Aorta (tissue), 5 donors: ENCODE results near the gene SRGAP1. TPM values are rescaled to one million over a fixed set of nuclear protein-coding genes. Genes with fewer than 3 reads are reported as not detected.

ENCODE experiments used
- ATAC-seq: fragments of 200-7000 bp; cut with Tn5 transposase; one replicate; pipeline ENCODE4 v1.9.1; 2022; ENCODE audit warnings: moderate library complexity; ENCODE audit not compliant: low FRiP score
- DNase-seq, 2 donors: peaks; one replicate each; pipeline ENCODE4 v3.0.0-alpha.2; 2020
- H3K27ac ChIP-seq, 2 donors: one replicate each; pipeline ENCODE4 v1.5.1; 2013; ENCODE audit warnings: low read length in 2 of 2, mild to moderate bottlenecking in 2 of 2, moderate library complexity in 2 of 2, control low read depth in 1 of 2, inconsistent platforms in 1 of 2, low read depth in 1 of 2
- H3K27me3 ChIP-seq, 2 donors: one replicate each; pipeline ENCODE4 v1.6.1; 2013; ENCODE audit warnings: control low read depth in 1 of 2, low read length in 1 of 2, mild to moderate bottlenecking in 1 of 2, moderate library complexity in 1 of 2; ENCODE audit not compliant: insufficient read depth in 2 of 2, control insufficient read depth in 1 of 2
- H3K36me3 ChIP-seq, 2 donors: one replicate each; pipeline ENCODE4 v1.6.1; 2013; ENCODE audit warnings: control low read depth in 1 of 2, low read length in 1 of 2, mild to moderate bottlenecking in 1 of 2; ENCODE audit not compliant: insufficient read depth in 2 of 2, control insufficient read depth in 1 of 2
- H3K4me1 ChIP-seq, 2 donors: one replicate each; pipeline ENCODE4 v1.6.1; 2013; ENCODE audit warnings: low read length in 2 of 2, control low read depth in 1 of 2, mild to moderate bottlenecking in 1 of 2, moderate library complexity in 1 of 2; ENCODE audit not compliant: insufficient read depth in 2 of 2, control insufficient read depth in 1 of 2
- H3K4me3 ChIP-seq, 2 donors: one replicate each; pipeline ENCODE4 v1.5.1; 2013; ENCODE audit warnings: low read length in 2 of 2, control low read depth in 1 of 2, mild to moderate bottlenecking in 1 of 2
- H3K9me3 ChIP-seq: one replicate; pipeline ENCODE4 v1.6.1; 2013; ENCODE audit warnings: mild to moderate bottlenecking, low read length; ENCODE audit not compliant: control insufficient read depth
- WGBS, 2 donors: extraction: QIAGEN DNeasy Blood & Tissue Kit; methylation state at CpG; one replicate each; pipeline ENCODE4 v1.1.7; 2013; 5-methylcytosine and 5-hydroxymethylcytosine counted together
- intact Hi-C, 2 donors: fragments of 100-400 bp; cut with DNase I; formaldehyde crosslinking; loops; one replicate each; pipeline versions ENCODE4 v1.14.2 to v1.15.0; 2022
- polyA plus RNA-seq, 2 donors: library from polyadenylated mRNA; stranded (reverse); fragments of 200-250 nt; gene quantifications; one replicate each; pipeline ENCODE4 v1.2.3, GENCODE V29; 2013
- total RNA-seq, 2 donors: library from RNA; stranded (reverse); fragmentation: NEBNext Ultra II Directional; extraction: Animal tissue kit (Norgen Biotek cat#: 25700); gene quantifications; one replicate each; pipeline ENCODE4 v1.2.1, GENCODE V29; 2021
- donor health status: healthy with polysubstance abuse.
- donor health status: Bipolar disorder and iron deficiency.
- donor health status: DM: no; HTN: no; CAD: no.
- donor health status: DM: no; HTN: no; CAD: no.
- donor health status: DM: yes; HTN: yes; CAD: no.

The SRGAP1 gene
- total and polyA plus RNA-seq, 4 donors = 0.88 to 15.5 (median 6.0) TPM

DNA sequence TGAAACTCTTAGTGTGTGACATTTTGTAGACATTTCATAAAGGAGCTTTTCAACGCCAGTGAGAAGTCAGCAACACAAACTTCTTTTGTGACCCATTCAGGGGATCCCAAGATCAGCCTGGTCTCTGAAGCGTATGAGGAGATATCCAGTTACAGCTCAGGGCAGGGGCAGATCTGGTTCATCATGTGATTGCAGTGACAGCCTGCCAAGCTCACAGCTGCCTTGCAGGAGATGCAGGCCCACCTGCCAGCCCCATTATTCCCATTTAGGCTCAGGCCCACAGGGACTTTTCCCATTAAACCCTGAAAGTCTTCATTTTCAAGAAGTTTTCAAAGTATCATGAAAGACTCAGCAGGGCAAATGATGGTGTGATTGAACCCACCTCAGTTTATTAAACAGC is 38.3 kb downstream of the SRGAP1 start:
- intact Hi-C loops = no loop called here
- Histone ChIP-seq H3K4me3 (no peak overlapping the region), H3K36me3 (peaks cover 0 to 1% of the 10 kb centered on the region in 2 donors), H3K27ac (no peak overlapping the region), H3K4me1 (no peaks in the 10 kb centered on the region), H3K9me3 (no peaks in the 10 kb centered on the region), H3K27me3 (no peaks in the 10 kb centered on the region)
- 75 to 79% methylated on average over 2 of the region's 2 CpGs for WGBS, 2 donors
- DNase-seq = no peak
- no peak for ATAC-seq

DNA sequence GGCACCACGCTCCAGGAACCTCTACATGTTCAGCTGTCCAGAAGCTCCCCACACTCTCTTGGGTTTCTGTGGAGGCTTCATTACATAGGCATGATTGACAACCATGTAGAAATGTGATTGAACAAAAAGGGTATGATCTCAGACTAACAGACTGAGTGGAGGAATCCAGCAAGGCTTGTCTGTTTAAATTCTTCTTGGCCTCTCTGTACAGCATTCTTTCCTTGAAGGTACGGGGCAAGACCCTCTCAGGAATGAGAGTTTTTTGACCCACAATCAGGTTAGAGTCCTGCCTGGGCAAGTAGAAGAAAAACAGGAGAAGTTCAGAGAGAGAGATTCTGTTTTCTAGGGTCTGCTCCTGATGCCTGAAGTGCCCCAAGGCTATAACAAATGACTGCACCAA is 40.9 kb downstream of the SRGAP1 start:
- ATAC-seq = no peak
- Histone ChIP-seq H3K27ac (no peak overlapping the region), H3K36me3 (peaks cover 0 to 1% of the 10 kb centered on the region in 2 donors), H3K4me3 (no peak overlapping the region), H3K9me3 (no peaks in the 10 kb centered on the region), H3K27me3 (no peaks in the 10 kb centered on the region), H3K4me1 (no peaks in the 10 kb centered on the region)
- intact Hi-C loops = no loop called here
- 96 to 97% methylated on average over 2 of the region's 2 CpGs for WGBS, 2 donors
- no peak for DNase-seq

DNA sequence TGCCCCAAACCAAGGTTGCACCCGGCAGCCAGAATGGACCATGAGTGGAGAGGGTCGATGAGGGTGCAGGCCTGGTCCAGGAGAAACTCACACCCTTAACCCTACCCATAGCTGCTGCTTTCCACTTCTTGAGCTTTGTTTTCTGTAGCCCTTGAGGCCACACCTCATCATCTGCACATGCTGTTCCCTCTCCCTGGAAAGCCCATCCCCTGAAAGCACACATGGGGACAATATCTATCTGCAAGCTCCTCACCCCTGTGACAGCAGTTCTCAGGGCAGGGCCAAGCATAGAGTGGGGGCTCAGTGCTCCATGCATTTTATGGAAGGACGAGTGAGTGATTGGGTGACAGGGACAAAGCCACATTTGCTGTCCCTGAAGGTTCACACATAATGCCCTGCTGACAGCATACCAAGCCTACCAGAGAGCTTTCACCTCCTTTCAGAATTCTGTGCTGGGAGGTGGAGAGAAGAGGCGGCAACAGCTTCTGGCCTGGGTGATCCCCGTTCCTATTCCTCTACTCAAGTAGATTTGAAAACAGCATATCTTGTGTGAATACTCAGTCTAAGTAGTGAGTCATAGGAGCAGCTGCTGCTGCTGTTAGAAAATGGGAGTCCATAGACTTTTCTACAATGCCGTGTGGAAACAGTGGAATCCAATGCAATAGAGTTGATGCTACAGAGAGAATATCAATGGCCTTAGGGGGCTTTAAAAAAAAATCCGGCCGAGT is 44.6 kb downstream of the SRGAP1 start:
- H3K27me3 ChIP-seq = no peaks in the 10 kb centered on the region
- 93 to 94% methylated on average over 8 of the region's 8 CpGs for WGBS, 2 donors
- intact Hi-C loops = no loop called here
- ATAC-seq = no peak
- H3K4me1 ChIP-seq = no peaks in the 10 kb centered on the region
- no peaks in the 10 kb centered on the region for H3K36me3 ChIP-seq
- H3K27ac ChIP-seq = no peak overlapping the region
- no peak for DNase-seq
- no peaks in the 10 kb centered on the region for H3K9me3 ChIP-seq
- H3K4me3 ChIP-seq = no peak overlapping the region

DNA sequence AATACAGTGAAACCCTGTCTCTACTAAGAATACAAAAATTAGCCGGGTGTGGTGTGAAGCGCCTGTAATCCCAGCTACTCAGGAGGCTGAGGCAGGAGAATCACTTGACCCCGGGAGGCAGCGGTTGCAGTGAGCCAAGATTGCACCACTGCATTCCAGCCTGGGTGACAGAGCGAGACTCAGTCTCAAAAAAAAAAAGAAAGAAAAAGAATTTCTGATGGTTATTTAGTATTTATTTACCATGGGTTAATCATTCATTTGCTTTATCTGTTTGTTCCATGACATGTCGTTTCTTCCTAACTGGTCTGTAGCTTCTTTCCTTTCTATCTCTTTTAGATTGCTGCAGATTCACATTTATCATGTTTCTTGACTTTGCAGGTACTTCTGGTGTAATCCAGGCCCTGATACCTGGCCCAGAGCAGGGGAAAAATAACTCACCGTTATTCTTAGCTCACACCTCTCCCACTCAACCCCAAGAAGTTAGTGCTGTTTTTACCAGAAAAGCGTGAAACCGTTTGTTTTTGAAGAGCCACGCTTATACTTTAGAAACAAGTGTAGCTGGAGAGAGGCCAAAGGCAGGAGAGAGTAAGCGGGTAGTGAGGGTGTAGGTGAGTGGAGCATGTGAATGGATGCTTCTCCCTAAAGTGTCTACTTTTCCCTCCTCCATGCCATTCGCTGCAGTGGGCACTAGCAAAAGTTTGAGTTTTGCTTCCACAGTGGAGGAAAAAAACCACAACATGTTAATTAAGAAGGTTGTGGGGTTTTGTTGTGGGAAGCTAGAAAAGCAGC is 45.4 kb downstream of the SRGAP1 start:
- no peaks in the 10 kb centered on the region for H3K4me1 ChIP-seq
- H3K9me3 ChIP-seq = no peaks in the 10 kb centered on the region
- WGBS, 2 donors = 92 to 94% methylated on average over 12 of the region's 12 CpGs
- DNase-seq (no peak), ATAC-seq (no peak)
- no peaks in the 10 kb centered on the region for H3K36me3 ChIP-seq
- H3K27me3 ChIP-seq = no peaks in the 10 kb centered on the region
- intact Hi-C loops = no loop called here
- H3K27ac ChIP-seq = no peak overlapping the region
- H3K4me3 ChIP-seq = no peak overlapping the region

DNA sequence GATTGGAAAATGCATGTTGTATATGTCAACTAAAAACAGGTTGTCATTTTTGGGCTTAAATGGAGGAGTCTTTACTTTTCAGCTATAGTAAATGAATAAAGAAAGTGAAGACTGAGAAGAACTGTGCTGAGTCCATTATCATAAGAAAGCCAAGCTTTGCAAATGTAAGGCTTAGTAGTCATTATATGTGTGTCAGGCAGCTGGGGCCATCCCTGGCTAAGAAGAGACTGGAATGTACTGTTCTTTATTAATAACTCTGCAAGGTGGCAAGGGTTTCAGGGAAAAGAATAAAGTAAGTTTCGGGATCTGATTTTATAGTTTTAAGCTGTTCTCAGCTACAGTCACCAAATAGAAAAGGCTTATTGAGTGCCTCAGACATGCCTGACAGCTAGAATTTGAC is 48.7 kb downstream of the SRGAP1 start:
- Histone ChIP-seq H3K4me1 (no peaks in the 10 kb centered on the region), H3K9me3 (no peaks in the 10 kb centered on the region), H3K27ac (no peak overlapping the region), H3K36me3 (no peaks in the 10 kb centered on the region), H3K27me3 (no peaks in the 10 kb centered on the region), H3K4me3 (no peak overlapping the region)
- WGBS, 2 donors = 95 to 100% methylated on average over 1 of the region's 1 CpG
- DNase-seq (no peak), ATAC-seq (no peak)
- intact Hi-C loops = no loop called here

DNA sequence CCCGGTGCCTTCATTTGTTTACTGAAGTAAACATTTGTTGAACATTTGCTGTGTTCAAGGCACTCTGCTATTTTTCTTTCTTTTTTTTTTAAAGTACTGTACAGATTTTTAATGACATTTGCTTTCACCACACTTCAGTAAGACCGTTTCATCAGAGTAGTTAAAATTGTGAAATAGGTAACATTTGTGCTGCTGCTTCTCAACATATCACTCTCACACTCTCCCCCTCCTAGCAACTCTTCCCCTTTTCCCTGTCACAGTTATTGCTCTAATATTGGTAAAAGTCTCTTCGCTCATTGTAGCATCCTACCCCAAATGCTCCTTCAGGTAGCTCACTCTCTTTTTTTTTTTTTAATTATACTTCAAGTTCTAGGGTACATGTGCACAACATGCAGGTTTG is 49.6 kb downstream of the SRGAP1 start:
- intact Hi-C loops = no loop called here
- Histone ChIP-seq H3K4me3 (no peak overlapping the region), H3K9me3 (no peaks in the 10 kb centered on the region), H3K27ac (no peak overlapping the region), H3K4me1 (no peaks in the 10 kb centered on the region), H3K27me3 (no peaks in the 10 kb centered on the region), H3K36me3 (no peaks in the 10 kb centered on the region)
- ATAC-seq (no peak), DNase-seq (no peak)
- WGBS, 2 donors = 90 to 92% methylated on average over 3 of the region's 3 CpGs

DNA sequence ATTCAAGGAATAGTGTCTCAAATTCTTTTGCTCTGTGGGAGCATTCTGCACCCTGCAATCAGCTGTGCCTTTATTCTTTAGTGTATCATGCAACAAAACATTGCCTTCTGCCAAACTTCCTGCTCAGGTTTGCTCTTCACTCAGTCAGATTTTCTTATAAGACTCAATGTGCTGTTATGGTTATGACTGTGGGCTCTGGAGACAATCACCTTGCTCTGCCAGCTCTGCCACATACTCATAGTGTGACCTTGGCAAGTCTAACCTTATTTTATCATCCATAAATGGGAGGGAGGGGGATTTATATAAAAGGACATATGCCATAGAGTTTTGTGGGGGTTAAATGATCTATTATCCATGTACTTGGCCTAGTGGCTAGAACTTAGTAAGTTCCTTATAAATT is 51.3 kb downstream of the SRGAP1 start:
- DNase-seq (no peak), ATAC-seq (no peak)
- Histone ChIP-seq H3K4me1 (no peaks in the 10 kb centered on the region), H3K4me3 (no peak overlapping the region), H3K9me3 (no peaks in the 10 kb centered on the region), H3K27me3 (no peaks in the 10 kb centered on the region), H3K36me3 (no peaks in the 10 kb centered on the region), H3K27ac (no peak overlapping the region)
- intact Hi-C loops = no loop called here

DNA sequence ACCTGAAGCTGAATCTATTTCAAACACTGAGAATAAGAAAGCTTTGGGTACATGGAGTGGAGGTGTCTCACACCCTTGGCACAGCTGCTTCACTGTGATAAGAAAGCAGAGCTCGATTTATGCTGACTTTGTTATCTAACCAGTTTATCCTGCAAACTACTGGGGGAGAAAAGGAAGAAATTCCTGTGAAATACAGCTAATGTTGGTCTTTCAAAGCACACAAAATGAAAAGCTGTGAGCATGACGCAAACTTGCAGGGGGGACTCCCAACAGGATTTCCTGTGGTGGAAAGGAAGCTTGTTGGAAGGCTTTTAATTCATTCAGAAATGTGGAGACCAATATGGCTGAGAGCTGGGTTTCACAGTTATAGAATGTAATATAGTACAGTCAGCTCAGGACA is 53.4 kb downstream of the SRGAP1 start:
- WGBS, 2 donors = 45 to 49% methylated on average over 2 of the region's 2 CpGs
- Histone ChIP-seq H3K27me3 (no peaks in the 10 kb centered on the region), H3K9me3 (no peaks in the 10 kb centered on the region), H3K4me1 (no peaks in the 10 kb centered on the region), H3K4me3 (no peak overlapping the region), H3K27ac (no peak overlapping the region), H3K36me3 (no peaks in the 10 kb centered on the region)
- intact Hi-C loops = no loop called here
- DNase-seq (no peak), ATAC-seq (no peak)

DNA sequence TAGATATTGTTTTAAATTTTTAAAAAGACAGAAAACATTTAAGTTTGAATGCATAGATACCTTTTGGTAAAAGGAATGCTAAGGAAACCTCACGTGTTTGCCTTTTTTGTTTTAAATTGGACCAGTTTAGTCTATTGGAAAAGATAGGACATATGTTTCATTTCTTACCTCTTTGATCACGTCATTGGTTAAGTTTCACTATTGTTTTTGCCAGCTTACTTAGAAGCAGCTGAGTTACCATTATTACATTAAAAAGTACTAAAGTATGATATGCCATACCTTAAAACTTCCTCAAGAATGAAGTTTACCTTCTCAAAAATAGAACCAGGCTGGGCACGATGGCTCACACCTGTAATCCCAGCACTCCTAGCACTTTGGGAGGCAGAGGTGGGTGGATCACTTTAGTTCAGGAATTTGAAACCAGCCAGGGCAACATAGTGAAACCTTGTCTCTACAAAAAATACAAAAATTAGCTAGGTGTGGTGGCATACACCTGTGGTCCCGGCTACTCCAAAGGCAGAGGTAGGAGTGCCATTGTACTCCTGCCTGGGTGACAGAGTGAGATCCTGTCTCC is 54.4 kb downstream of the SRGAP1 start:
- no peaks in the 10 kb centered on the region for H3K4me1 ChIP-seq
- H3K27ac ChIP-seq = no peak overlapping the region
- H3K4me3 ChIP-seq = no peak overlapping the region
- 94 to 95% methylated on average over 4 of the region's 4 CpGs for WGBS, 2 donors
- H3K36me3 ChIP-seq = no peaks in the 10 kb centered on the region
- DNase-seq (no peak), ATAC-seq (no peak)
- intact Hi-C loops = no loop called here
- no peaks in the 10 kb centered on the region for H3K27me3 ChIP-seq
- H3K9me3 ChIP-seq = no peaks in the 10 kb centered on the region
